ENCODE measurements around the gene SH3GL2.

- no peak for TF ChIP-seq EZH2 (IDR thresholded peaks at IDR 0.05; ENCODE audit: borderline replicate concordance, low read depth, low read length, severe bottlenecking)
- no peak for TF ChIP-seq CTCF (IDR thresholded peaks at IDR 0.05; ENCODE audit: borderline replicate concordance, extremely low read depth, low read length, poor library complexity, severe bottlenecking)
Observed at GRCh38 chr9:17813798-17814197, 234.9 kb downstream of the SH3GL2 start.

All from DND-41 (cell line).